ENCODE results near the gene MCC. TPM values are rescaled to one million over a fixed set of nuclear protein-coding genes. Genes with fewer than 3 reads are reported as not detected.

MCC gene
- total and polyA plus RNA-seq, 2 experiments from 2014 or later, result 8.3 to 31.5 TPM

DNA sequence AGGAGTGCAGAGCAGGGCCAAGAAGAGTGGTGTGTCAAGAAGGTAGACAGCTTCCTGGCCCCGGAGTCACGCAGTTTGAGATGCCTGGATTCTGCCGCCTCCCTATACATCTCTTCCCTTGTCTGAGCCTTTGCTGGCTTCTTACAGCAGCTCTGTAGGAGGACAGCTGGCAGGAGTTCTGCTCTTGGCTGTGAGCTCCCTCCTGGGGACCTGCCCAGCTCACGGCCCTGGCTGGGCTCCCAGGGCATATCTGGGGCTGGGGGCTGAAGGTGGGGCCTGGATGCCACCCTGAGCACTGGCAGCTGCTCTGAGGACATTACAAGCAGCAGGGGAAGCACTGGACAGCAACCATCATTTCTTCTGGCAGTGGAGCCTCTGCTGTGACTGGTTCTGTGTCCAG lies 52.7 kb downstream of the MCC start:
- WGBS (ENCODE audit: low lambda C conversion rate, missing lambda C conversion rate), result 87% methylated on average over 4 of the region's 4 CpGs
- H3K27ac ChIP-seq, result no peak overlapping the region

DNA sequence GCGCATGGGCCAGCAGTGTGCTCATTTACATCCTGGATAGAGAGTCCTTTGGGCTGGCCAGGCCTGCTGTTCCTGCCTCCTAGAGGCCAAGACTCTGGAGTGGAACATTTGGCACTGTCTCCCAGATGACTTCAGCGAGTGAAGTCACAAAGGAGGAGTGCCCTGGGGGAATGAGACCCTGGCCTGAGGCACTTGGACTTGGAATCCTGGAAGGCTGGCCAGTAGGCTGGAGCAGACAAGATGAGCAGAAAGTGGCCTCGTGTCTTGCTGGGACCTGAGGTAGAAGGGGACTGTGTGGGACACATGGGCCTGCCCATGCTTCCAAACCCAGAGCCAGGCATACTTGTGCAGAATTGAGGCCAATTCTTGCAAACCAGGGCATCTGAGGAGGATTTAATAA lies 53.4 kb downstream of the MCC start, which contains the start of gene TSSK1B:
Gene TSSK1B, minus strand, starts transcription at position 101 of the 400 bp plus-strand sequence. CDS start 150 bp downstream, outside the sequence.
- H3K27ac ChIP-seq, result no peak within 1 kb of the TSS
- WGBS (ENCODE audit: low lambda C conversion rate, missing lambda C conversion rate), result 93% methylated on average over 3 of the region's 3 CpGs
- H4K20me1 ChIP-seq (ENCODE audit: insufficient read depth, poor library complexity, severe bottlenecking), result no peaks in the 10 kb centered on the region
- no peaks in the 10 kb centered on the region for H3K79me2 ChIP-seq
- TF ChIP-seq, protein P1, sequence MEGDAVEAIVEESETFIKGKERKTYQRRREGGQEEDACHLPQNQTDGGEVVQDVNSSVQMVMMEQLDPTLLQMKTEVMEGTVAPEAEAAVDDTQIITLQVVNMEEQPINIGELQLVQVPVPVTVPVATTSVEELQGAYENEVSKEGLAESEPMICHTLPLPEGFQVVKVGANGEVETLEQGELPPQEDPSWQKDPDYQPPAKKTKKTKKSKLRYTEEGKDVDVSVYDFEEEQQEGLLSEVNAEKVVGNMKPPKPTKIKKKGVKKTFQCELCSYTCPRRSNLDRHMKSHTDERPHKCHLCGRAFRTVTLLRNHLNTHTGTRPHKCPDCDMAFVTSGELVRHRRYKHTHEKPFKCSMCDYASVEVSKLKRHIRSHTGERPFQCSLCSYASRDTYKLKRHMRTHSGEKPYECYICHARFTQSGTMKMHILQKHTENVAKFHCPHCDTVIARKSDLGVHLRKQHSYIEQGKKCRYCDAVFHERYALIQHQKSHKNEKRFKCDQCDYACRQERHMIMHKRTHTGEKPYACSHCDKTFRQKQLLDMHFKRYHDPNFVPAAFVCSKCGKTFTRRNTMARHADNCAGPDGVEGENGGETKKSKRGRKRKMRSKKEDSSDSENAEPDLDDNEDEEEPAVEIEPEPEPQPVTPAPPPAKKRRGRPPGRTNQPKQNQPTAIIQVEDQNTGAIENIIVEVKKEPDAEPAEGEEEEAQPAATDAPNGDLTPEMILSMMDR (IDR thresholded peaks at IDR 0.05; ENCODE audit: poor library complexity), result no peak
- TF ChIP-seq EZH2 (IDR thresholded peaks at IDR 0.05; ENCODE audit: borderline replicate concordance) (no peak), EZH2phosphoT487 (IDR thresholded peaks at IDR 0.05; ENCODE audit: low read depth, severe bottlenecking, unreplicated experiment) (no peak)
- H3K36me3 ChIP-seq (replicated peaks; ENCODE audit: insufficient read depth, low read depth), result no peaks in the 10 kb centered on the region
- H3K4me1 ChIP-seq (ENCODE audit: insufficient read depth), result no peaks in the 10 kb centered on the region
- H3K4me3 ChIP-seq, result no peak within 1 kb of the TSS
- H3K9me2 ChIP-seq (replicated peaks; ENCODE audit: insufficient read depth), result no peaks in the 10 kb centered on the region
- H3K4me2 ChIP-seq, result no peak within 1 kb of the TSS
- H3K9me3 ChIP-seq (ENCODE audit: low read depth), result no peaks in the 10 kb centered on the region
- H2AFZ ChIP-seq, result no peak within 1 kb of the TSS
- DNase-seq (ENCODE audit: low spot score), result no peak
- no peaks in the 10 kb centered on the region for H3K27me3 ChIP-seq

More for the DNA sequence above, 52.7 kb downstream of the MCC start:
- no peak overlapping the region for H3K4me3 ChIP-seq
- H3K9me2 ChIP-seq (replicated peaks; ENCODE audit: insufficient read depth), result no peaks in the 10 kb centered on the region
- no peaks in the 10 kb centered on the region for H3K36me3 ChIP-seq (replicated peaks; ENCODE audit: insufficient read depth, low read depth)
- no peak overlapping the region for H3K4me2 ChIP-seq
- H3K9me3 ChIP-seq (ENCODE audit: low read depth), result no peaks in the 10 kb centered on the region
- no peaks in the 10 kb centered on the region for H3K79me2 ChIP-seq
- no peak overlapping the region for H2AFZ ChIP-seq
- DNase-seq (ENCODE audit: low spot score), result no peak
- H3K4me1 ChIP-seq (ENCODE audit: insufficient read depth), result no peaks in the 10 kb centered on the region
- no peaks in the 10 kb centered on the region for H3K27me3 ChIP-seq
- TF ChIP-seq EZH2phosphoT487 (IDR thresholded peaks at IDR 0.05; ENCODE audit: low read depth, severe bottlenecking, unreplicated experiment), result no peak
- no peak for TF ChIP-seq EZH2 (IDR thresholded peaks at IDR 0.05; ENCODE audit: borderline replicate concordance)
- TF ChIP-seq, protein P1 (IDR thresholded peaks at IDR 0.05; ENCODE audit: poor library complexity), result no peak
- no peaks in the 10 kb centered on the region for H4K20me1 ChIP-seq (ENCODE audit: insufficient read depth, poor library complexity, severe bottlenecking)

DNA sequence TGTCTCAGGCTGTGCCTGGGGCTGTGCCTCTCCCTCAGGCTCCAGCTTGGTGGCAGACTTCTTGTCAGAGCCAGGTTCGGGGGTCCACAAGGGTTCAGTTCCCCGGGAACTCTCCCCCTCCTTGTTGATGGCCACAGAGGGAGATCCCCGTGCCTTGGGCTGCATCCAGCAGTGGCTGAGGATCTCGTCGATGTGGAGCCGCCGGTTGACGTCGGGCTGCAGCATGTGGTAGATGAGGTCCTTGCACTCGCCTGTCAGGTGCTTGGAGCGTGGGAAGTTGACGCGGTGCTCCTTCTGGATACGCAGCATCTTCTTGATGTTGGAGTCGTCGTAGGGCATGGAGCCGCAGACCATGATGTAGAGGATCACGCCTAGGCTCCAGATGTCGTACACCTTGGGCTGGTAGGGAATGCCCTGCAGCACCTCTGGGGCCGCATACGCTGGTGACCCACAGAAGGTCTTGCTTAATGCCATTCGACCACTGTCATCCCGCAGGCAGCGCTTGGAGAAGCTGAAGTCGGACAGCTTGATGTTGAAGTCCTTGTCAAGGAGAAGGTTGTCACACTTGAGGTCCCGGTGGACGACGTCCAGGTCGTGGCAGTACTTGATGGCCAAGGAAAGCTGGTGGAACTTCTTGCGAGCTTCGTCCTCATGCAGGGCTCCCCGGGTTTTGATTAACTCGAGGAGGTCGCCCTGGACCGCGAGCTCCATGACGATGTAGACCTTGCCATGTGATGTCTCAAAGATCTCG lies 54.2 kb downstream of the MCC start:
- no peak overlapping the region for H2AFZ ChIP-seq
- TF ChIP-seq EZH2phosphoT487 (IDR thresholded peaks at IDR 0.05; ENCODE audit: low read depth, severe bottlenecking, unreplicated experiment) (no peak), EZH2 (IDR thresholded peaks at IDR 0.05; ENCODE audit: borderline replicate concordance) (no peak)
- TF ChIP-seq, protein P1 (IDR thresholded peaks at IDR 0.05; ENCODE audit: poor library complexity), result no peak
- 98% methylated on average over 38 of the region's 38 CpGs for WGBS (ENCODE audit: low lambda C conversion rate, missing lambda C conversion rate)

More for the DNA sequence above, 54.2 kb downstream of the MCC start:
- Histone ChIP-seq H3K27ac (no peak overlapping the region), H3K79me2 (no peaks in the 10 kb centered on the region), H3K4me2 (no peak overlapping the region), H3K27me3 (no peaks in the 10 kb centered on the region), H3K4me1 (ENCODE audit: insufficient read depth) (no peaks in the 10 kb centered on the region), H4K20me1 (ENCODE audit: insufficient read depth, poor library complexity, severe bottlenecking) (no peaks in the 10 kb centered on the region), H3K36me3 (replicated peaks; ENCODE audit: insufficient read depth, low read depth) (no peaks in the 10 kb centered on the region), H3K4me3 (no peak overlapping the region), H3K9me2 (replicated peaks; ENCODE audit: insufficient read depth) (no peaks in the 10 kb centered on the region), H3K9me3 (ENCODE audit: low read depth) (no peaks in the 10 kb centered on the region)
- DNase-seq (ENCODE audit: low spot score), result no peak

All from hepatocyte (in vitro differentiated cells).